Lower leg skin (tissue), 4 donors: ENCODE measurements around the gene AJAP1. TPM values are rescaled to one million over a fixed set of nuclear protein-coding genes. Genes with fewer than 3 reads are reported as not detected.

ENCODE experiments used
- DNase-seq, 2 donors: peaks; one replicate each; pipeline ENCODE4 v3.0.0-alpha.2; 2019; ENCODE audit warnings: low spot score in 2 of 2
- H3K4me3 ChIP-seq: fragments of 200-600 bp; sonication (generic); 2 replicates; pipeline ENCODE4 v1.5.1; 2017; ENCODE audit warnings: mild to moderate bottlenecking, low read depth; ENCODE audit not compliant: poor library complexity, severe bottlenecking
- POLR2A ChIP-seq, 2 donors: fragments of 450-650 bp; IDR thresholded peaks; one replicate each; pipeline ENCODE4 v1.6.1; 2016 to 2017; ENCODE audit warnings: antibody characterized with exemption in 2 of 2, mild to moderate bottlenecking in 1 of 2, moderate library complexity in 1 of 2
- WGBS, 2 donors: methylation state at CpG; one replicate each; pipeline ENCODE4 v1.1.5; 2018; 5-methylcytosine and 5-hydroxymethylcytosine counted together
- intact Hi-C: fragments of 100-400 bp; cut with DNase I; formaldehyde crosslinking; loops from one replicate; pipeline ENCODE4 v1.15.0; 2023; ENCODE audit warnings: low total_unique reads
- total RNA-seq, 4 donors: library from RNA; depleted of rRNA; stranded (reverse); fragments of >200 nt; gene quantifications; one replicate each; pipeline ENCODE4 v1.1.0, GENCODE V29; 2016
- TF ChIP-seq, protein P1 (sequence below), 3 donors: fragments of 450-650 bp; IDR thresholded peaks; one replicate each; pipeline ENCODE4 v1.5.1; 2016; ENCODE audit warnings: antibody characterized with exemption in 3 of 3, mild to moderate bottlenecking in 3 of 3, moderate library complexity in 2 of 3

AJAP1 gene
- total RNA-seq, 4 donors from 2014 or later, result 0.69 to 1.7 (median 1.3) TPM

DNA sequence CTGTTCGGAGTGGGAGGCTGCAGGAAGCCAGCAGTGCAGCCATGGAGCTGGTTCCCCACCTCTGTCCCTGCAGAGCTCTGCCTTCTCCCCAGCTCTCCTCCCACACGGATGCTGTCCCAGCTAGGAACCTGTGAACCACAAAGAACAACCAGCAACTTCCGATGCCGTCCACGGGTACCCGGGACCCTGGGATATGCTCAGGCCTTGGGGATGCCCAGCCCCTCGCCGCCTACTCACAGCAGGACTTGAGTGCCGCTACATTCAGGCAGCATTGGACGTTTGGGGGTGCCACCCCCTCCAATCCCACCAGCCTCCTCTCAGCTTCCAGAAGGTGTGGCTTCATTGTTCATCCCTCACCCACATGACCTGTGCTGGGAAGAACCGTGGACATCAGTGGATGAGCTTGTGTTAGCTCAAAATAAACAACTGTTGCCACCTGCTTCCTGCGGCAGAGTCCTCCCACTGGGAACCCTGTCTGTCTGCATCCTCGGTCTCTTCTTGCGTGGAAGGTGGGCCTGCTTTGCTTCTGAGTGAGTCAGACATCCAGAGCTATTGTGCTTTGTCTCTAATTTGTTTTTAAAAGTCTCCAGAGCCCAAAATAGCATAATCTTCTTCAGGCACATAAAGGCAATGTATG is 20.1 kb upstream of the AJAP1 start:
- no peak for DNase-seq
- intact Hi-C loops, result no loop called here
- H3K4me3 ChIP-seq, result no peak overlapping the region
- TF ChIP-seq, protein P1, sequence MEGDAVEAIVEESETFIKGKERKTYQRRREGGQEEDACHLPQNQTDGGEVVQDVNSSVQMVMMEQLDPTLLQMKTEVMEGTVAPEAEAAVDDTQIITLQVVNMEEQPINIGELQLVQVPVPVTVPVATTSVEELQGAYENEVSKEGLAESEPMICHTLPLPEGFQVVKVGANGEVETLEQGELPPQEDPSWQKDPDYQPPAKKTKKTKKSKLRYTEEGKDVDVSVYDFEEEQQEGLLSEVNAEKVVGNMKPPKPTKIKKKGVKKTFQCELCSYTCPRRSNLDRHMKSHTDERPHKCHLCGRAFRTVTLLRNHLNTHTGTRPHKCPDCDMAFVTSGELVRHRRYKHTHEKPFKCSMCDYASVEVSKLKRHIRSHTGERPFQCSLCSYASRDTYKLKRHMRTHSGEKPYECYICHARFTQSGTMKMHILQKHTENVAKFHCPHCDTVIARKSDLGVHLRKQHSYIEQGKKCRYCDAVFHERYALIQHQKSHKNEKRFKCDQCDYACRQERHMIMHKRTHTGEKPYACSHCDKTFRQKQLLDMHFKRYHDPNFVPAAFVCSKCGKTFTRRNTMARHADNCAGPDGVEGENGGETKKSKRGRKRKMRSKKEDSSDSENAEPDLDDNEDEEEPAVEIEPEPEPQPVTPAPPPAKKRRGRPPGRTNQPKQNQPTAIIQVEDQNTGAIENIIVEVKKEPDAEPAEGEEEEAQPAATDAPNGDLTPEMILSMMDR (IDR thresholded peaks at IDR 0.05), result no peak
- no peak for TF ChIP-seq POLR2A (IDR thresholded peaks at IDR 0.05)
- WGBS, 2 donors, result 74 to 76% methylated on average over 13 to 14 of the region's 14 CpGs

DNA sequence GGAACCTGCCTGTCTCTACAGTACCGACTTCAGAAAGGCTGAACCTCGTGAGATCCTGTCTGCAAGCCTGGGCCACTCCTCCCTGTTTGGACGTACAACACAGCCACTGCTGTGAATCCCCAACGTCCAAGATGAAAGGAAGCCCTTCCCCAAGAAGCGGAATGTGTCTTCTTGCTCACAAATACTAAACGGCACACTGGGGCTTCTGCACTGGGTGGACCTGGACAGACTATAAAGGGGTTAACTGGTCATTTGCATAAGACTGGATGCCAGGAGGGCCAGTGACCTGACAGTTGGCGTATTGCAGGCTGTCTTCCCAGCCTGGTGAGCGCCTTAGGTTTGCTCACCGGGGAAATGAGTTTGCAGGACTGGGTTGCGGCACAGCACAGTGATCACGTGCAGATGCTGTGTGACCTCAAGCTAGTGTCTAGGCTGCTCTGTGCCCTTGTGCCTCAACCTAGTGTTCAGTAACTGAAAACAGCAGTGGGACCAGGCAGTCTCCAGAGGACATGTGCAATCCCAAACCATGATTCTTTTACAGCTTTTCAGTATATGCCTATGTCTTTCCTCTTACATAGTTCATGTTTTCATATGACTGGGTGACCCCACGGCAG is 19.5 kb upstream of the AJAP1 start:
- H3K4me3 ChIP-seq, result no peak overlapping the region
- 57 to 64% methylated on average over 12 of the region's 12 CpGs for WGBS, 2 donors
- TF ChIP-seq, protein P1 (IDR thresholded peaks at IDR 0.05), result no peak
- TF ChIP-seq POLR2A (IDR thresholded peaks at IDR 0.05), result no peak
- no peak for DNase-seq
- intact Hi-C loops, result no loop called here

DNA sequence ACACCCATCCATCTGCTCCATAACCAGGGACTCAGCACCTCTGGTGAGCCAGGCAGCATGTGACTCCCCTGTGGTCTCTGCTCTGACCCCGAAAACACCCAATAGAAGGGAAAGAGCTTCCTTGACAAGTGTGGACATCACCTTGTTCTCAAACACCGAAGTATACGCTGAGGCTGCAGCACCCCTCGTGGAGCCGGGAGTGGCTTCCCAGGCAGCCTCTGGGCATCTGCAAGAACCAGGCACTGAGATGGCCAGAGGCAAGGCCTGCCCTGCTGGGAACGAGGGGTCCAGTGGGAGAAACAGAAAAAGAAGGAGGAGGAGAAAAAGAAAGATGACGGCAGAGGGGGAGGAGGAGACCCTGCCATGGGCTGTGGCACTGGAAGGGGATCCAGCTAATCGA is 18.2 kb upstream of the AJAP1 start:
- no peak for DNase-seq
- TF ChIP-seq, protein P1 (IDR thresholded peaks at IDR 0.05), result no peak
- TF ChIP-seq POLR2A (IDR thresholded peaks at IDR 0.05), result no peak
- WGBS, 2 donors, result 78 to 84% methylated on average over 8 of the region's 8 CpGs
- intact Hi-C loops, result no loop called here
- no peak overlapping the region for H3K4me3 ChIP-seq

DNA sequence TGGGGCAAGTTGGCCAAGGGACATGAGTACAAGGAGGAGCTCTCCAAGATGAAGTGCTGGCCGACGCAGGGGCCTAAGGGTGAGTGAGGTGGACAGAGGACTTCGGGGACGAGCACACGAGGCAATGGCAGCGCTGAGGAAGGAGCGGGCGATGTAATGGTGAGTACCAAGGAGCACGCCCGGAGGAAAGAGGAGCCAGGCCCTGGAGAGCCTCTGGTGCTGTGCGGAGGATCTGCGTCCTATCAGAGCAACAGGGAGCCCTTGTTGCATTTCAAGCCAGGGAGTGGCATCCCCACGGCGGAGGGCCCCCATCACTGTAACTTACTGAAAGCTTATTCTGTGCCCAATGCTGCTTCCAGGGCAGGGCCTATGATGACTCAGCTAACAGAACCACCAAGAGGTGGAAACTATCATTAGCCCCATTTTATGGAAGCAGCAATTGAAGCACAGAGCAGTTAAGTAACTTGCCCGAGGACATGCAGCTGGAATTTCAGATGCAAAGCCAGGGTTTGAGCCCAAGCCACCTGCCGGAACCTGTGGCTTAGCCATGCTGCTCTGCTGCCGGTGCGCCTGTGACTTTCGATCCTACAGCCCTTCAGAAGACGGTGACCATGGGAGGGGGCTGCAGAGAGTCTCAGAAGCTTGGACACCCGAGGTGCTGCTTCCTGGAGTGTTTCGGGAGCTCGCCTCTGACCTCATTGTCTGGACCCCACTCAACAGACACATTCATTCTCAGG is 17.6 kb upstream of the AJAP1 start:
- no peak for DNase-seq
- H3K4me3 ChIP-seq, result no peak overlapping the region
- 78 to 86% methylated on average over 23 of the region's 23 CpGs for WGBS, 2 donors
- intact Hi-C loops, result no loop called here
- TF ChIP-seq POLR2A (IDR thresholded peaks at IDR 0.05), result no peak
- TF ChIP-seq, protein P1 (IDR thresholded peaks at IDR 0.05), result no peak

DNA sequence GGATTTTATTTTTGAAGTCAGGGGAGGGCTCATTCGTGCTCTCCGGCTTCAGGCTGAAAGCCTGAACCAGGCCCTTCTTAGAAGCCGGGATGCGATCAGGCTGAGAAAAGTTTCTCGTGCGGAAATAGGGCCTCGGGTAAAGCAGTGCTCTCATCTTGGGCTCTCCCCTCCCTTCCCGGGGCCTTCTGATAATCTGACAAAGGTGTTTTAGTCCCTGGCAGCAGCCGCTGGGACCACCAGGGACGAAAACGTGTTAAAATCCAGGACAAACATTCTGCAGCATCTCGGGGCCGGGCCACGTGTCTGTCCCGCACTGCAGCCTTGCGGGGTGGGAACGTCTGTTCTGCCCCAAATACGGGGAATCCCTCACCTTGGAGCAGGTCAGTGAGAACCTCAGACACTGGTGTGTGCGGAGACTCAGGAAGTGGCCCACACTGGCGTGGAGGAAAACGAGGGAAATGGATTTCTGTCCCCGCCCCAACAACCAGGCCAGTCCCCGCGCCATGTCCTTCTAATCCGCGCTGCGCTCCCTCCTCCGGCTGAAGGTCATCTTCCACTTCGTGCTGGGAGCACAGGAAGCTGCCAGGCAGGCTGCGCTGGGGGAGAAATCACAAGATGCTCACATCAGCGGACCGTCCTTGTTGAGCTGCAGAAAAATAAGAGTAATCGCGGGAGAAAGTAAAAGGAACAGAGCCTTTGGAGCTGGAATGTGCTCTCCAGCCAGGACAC is 16.6 kb upstream of the AJAP1 start:
- TF ChIP-seq, protein P1 (IDR thresholded peaks at IDR 0.05), result no peak
- TF ChIP-seq POLR2A (IDR thresholded peaks at IDR 0.05), result no peak
- intact Hi-C loops, result no loop called here
- H3K4me3 ChIP-seq, result no peak overlapping the region
- DNase-seq, result no peak
- WGBS, 2 donors, result 67 to 77% methylated on average over 34 of the region's 34 CpGs
